Measurements from ENCODE around the gene CCDC27.
"Not testable (repeated sequence)": the region's sequence is repeated elsewhere in the genome, so short reads cannot be mapped to it uniquely, and the experiment has no call there.

Gene CCDC27

GRCh38 chr1:3796215-3797061 lies 44.2 kb downstream of the CCDC27 start, which contains the start of gene LRRC47:
TSS of gene LRRC47 (minus strand) at chr1:3796498. CDS start at chr1:3796476, 22 bp downstream.
- DNase-seq (ENCODE audit: low spot score) = peak; percentile 92

GRCh38 chr1:3799976-3800685 lies 47.9 kb downstream of the CCDC27 start:
- no peak for DNase-seq (ENCODE audit: low spot score)

- DNase-seq (ENCODE audit: low spot score) = not testable (repeated sequence)
Measured at GRCh38 chr1:3800795-3801194, 48.5 kb downstream of the CCDC27 start.

- DNase-seq (ENCODE audit: low spot score) = no peak
Measured at GRCh38 chr1:3803905-3804626, 51.8 kb downstream of the CCDC27 start.

- DNase-seq (ENCODE audit: low spot score) = not testable (repeated sequence)
Measured at GRCh38 chr1:3804627-3804944, 52.3 kb downstream of the CCDC27 start.

- DNase-seq (ENCODE audit: low spot score) = no peak
Measured at GRCh38 chr1:3805038-3805437, 52.8 kb downstream of the CCDC27 start.

GRCh38 chr1:3807769-3808168 lies 55.5 kb downstream of the CCDC27 start:
- no peak for DNase-seq (ENCODE audit: low spot score)

- DNase-seq (ENCODE audit: low spot score) = no peak
Measured at GRCh38 chr1:3809680-3810079, 57.4 kb downstream of the CCDC27 start.

- DNase-seq (ENCODE audit: low spot score) = not testable (repeated sequence)
Measured at GRCh38 chr1:3810149-3810761, 58.0 kb downstream of the CCDC27 start.

- no peak for DNase-seq (ENCODE audit: low spot score)
Measured at GRCh38 chr1:3811595-3811911, 59.3 kb downstream of the CCDC27 start.

GRCh38 chr1:3814065-3814464 lies 61.8 kb downstream of the CCDC27 start:
- no peak for DNase-seq (ENCODE audit: low spot score)

GRCh38 chr1:3814771-3815561 lies 62.7 kb downstream of the CCDC27 start:
- DNase-seq (ENCODE audit: low spot score) = no peak

GRCh38 chr1:3816331-3817137 lies 64.3 kb downstream of the CCDC27 start:
- no peak for DNase-seq (ENCODE audit: low spot score)

- no peak for DNase-seq (ENCODE audit: low spot score)
Measured at GRCh38 chr1:3817138-3817740, 65.0 kb downstream of the CCDC27 start.

GRCh38 chr1:3817821-3818597 lies 65.8 kb downstream of the CCDC27 start:
- DNase-seq (ENCODE audit: low spot score) = no peak

- DNase-seq (ENCODE audit: low spot score) = no peak
Measured at GRCh38 chr1:3819771-3820200, 67.5 kb downstream of the CCDC27 start.

- DNase-seq (ENCODE audit: low spot score) = no peak
Measured at GRCh38 chr1:3820316-3820715, 68.1 kb downstream of the CCDC27 start.

GRCh38 chr1:3821004-3821403 lies 68.8 kb downstream of the CCDC27 start:
- DNase-seq (ENCODE audit: low spot score) = no peak
